Measurements from ENCODE around the gene KCND3.

DNA sequence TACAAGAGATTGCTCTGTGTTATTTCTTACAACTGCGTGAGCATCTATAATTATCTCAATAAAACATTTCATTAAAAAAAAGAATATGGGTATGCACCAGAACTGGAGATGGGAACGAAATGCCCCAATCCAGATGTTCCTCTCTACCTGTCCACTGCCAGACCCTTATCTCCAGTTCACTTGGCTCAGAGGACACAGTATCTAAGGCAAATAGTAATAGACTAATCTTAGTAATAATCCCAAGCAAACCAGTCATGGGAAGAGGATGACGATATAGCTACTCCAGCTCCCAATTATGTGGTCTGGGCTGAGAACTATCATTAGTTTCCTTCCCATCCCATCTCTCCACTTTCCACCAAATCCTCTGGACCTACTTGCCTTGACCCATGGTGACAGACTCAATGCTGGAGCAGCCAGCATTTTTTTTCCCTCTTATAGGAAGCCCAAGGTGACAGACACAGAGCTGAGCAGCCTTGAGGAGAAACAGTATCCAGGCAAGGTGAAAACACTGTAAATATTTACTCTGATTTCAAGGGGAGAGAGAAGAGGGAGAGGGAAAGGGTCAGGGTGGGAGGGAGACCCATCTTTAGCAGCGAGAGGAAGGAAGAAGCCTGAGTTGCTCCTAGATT is 205.1 kb downstream of the KCND3 start:
- TF ChIP-seq CTCF (conservative IDR thresholded peaks at IDR 0.05) (no peak), EZH2 (IDR thresholded peaks at IDR 0.05; ENCODE audit: low read depth) (no peak)

All from PC-9 (cell line).